ENCODE data around the gene CARMIL1.

DNA sequence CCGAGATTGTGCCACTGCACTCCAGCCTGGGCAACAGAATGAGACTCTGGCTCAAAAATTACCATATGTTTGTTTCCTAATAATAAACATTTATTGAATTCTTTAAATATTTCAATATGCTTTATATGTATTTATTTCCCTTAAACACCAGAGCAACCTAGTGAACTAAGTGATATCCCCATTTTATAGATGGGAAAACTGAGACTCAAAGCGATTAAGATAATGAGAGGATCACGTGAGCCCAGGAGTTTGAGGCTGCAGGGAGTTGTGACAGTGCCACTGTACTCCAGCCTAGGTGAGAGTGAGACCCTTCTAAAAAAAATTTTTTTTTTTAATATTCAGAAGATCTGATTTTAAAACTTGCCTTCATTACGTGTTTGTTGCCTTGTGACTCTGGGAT lies 19.4 kb upstream of the CARMIL1 start:
- no peak for TF ChIP-seq GATA2 (IDR thresholded peaks at IDR 0.05; ENCODE audit: low read depth, low read length)
- TF ChIP-seq GATA3 (IDR thresholded peaks at IDR 0.05; ENCODE audit: low read depth, low read length), result no peak

All from SH-SY5Y (cell line).